GM12891 (cell line): Measurements from ENCODE around the gene CHKA.

Source experiments
- PAX5 ChIP-seq: IDR thresholded peaks from 2 replicates; pipeline ENCODE4 v1.6.1; 2011; ENCODE audit warnings: low read length, moderate library complexity, mild to moderate bottlenecking; ENCODE audit not compliant: insufficient read depth, severe bottlenecking
- POLR2A ChIP-seq: IDR thresholded peaks from 2 replicates; pipeline ENCODE4 v1.6.1; 2011; ENCODE audit warnings: low read depth, low read length, control low read depth
- POLR2AphosphoS5 ChIP-seq: IDR thresholded peaks from 2 replicates; pipeline ENCODE4 v1.6.1; 2011; ENCODE audit warnings: low read depth, low read length, control low read depth
- POU2F2 ChIP-seq: IDR thresholded peaks from 2 replicates; pipeline ENCODE4 v1.6.1; 2011; ENCODE audit warnings: low read depth, mild to moderate bottlenecking, control low read depth, low read length, moderate library complexity
- SPI1 ChIP-seq: IDR thresholded peaks from 2 replicates; pipeline ENCODE4 v1.6.1; 2011; ENCODE audit warnings: low read depth, low read length, control low read depth
- TAF1 ChIP-seq: IDR thresholded peaks from 2 replicates; pipeline ENCODE4 v1.6.1; 2011; ENCODE audit warnings: low read depth, low read length, control low read depth

DNA sequence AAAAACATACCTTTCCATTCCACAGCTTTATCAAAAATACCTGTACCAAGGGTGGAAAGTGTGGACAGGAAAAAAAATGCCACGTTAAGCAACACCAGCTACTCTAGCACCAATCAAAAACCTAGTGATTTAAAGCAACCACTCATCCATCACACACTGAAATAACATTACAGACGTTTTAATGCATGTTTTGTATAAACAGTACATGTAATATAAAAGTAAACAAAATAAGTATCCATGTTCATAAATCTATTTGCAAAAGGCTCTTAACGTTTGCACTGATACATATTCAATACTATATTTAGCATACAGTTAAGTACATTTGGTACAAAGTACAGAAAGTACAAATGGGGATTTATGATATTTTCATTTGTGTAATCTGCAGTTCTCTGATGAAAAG lies 38.7 kb downstream of the CHKA start:
- TF ChIP-seq TAF1 (no peak), POLR2A (no peak), POLR2AphosphoS5 (no peak), SPI1 (no peak), POU2F2 (no peak), PAX5 (no peak)
